Skin of body (tissue), 2 donors: Measurements from ENCODE around the gene CDKAL1. TPM values are rescaled to one million over a fixed set of nuclear protein-coding genes. Genes with fewer than 3 reads are reported as not detected.

ENCODE experiments used
- DNase-seq: peaks from one replicate; lab custom pipeline; 2025; lab: John Stamatoyannopoulos, UW
- total RNA-seq: library from RNA; depleted of rRNA; stranded (reverse); fragments of >200 nt; gene quantifications from one replicate; pipeline ENCODE4 v1.2.3, GENCODE V29; 2014

The CDKAL1 gene
- total RNA-seq, 1 donor from 2014 or later: 38.4 TPM

DNA sequence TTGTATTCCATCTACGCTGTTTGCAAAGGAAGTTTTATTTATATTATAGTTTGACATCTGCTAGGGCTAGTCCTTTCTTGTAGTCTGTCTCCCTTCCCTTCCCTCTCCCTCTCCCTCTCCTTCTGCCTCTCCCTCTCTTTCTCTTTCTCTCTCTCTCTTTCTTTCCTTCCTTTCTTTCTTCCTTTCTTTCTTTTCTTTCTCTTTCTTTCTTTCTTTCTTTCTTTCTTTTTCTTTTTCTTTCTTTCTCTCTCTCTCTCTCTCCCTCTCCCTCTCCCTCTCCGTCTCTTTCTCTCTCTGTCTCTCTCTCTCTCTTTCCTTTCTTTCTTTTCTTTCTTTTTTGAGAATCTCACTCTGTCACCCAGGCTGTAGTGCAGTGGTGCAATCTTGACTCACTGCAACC is 137.8 kb downstream of the CDKAL1 start:
- DNase-seq: no peak

DNA sequence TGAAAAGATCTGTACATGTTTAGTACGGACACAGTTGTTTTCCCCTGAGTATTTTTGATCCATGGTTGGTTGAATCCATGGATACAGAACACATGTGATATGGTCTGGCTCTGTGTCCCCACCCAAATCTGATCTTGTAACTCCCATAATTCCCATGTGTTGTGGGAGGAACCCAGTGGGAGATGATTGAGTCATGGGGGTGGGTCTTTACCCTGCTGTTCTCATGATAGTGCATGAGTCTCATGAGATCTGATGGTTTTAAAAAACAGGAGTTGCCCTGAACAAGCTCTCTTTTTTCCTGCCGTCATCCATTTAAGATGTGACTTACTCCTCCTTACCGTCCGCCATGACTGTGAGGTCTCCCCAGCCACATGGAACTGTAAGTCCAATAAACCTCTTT is 139.2 kb downstream of the CDKAL1 start:
- DNase-seq: no peak

DNA sequence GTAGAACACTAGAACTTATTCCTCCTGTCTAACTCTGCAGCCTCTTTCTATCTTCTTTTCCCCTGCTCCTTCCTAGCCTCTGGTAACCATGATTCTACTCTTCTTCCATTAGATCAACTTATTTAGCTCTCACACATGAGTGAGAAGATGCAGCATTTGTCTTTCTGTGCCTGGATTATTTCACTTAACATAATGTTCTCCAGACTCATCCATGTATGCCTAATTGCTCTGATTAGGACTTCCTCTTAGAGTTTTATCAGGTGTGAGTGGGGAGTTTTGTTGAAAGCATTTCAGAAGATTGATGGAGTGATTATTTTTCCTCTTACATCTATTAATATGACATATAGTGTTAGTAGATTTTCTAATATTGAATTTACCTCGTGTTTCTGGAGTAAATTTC is 140.4 kb downstream of the CDKAL1 start:
- DNase-seq: no peak

DNA sequence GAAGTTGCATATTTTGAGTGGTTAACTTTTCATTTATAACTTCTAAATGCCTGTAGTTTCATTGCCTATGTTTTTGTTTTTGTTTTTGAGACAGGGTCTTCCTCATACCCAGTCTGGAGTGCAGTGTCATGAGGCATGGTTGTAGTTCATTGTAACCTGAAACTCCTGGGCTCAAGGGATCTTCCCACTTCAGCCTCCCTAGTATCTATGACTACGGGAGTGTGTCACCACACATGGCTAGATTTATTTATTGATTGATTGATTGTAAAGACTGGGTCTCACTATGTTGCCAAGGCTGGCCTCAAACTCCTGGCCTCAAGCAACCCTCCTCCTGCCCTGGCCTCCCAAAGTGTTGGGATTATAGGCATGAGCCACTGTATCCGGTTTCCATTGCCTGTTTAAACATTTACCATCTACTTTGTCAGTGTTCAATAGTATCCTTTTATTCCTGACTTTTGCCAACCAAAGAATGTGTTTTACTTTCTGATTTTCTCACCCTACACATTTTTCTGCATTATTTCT is 144.6 kb downstream of the CDKAL1 start:
- DNase-seq: no peak

DNA sequence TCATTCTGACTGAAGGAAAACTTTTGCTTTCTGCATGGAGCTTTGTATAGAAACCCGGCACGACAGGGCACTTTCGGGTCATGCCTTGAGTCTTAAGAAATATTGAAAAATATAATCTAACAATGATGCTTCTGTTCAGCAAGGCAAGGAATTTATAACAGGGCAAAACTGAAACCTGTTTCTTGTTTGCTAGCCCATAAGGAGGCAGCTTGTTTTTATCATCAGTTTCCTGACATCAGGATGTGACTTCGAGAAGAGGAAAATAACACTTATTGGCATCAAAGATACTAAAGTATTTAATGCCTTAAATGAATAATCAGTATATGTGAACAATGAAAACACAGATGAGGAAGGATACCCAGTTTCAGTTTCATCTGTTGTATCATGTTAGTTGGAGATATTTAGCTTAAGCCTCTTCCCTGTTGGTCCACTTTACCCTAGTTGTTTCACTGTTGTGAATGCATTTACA is 146.5 kb downstream of the CDKAL1 start:
- no peak for DNase-seq

DNA sequence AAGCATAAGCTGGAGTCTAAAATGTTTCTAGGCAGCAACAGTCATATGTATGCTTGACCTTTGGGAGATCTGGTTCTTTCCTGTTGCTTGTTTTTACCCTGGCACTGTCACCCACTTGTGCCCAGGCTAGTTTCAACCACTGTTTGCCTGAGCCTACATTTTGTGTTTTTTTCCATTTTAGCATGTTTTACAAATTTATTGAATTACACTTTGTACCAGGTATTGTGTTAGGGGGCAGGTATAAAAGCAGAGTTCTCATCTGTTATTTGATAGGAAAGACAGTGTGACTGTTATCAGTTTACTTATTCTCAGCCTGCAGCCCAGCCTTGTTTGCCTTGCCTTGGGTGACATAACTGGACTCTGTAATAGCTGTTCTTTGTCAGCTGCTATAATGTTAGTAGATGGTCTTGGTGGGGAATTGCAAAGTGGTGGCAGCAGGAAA is 147.0 kb downstream of the CDKAL1 start:
- DNase-seq: no peak

DNA sequence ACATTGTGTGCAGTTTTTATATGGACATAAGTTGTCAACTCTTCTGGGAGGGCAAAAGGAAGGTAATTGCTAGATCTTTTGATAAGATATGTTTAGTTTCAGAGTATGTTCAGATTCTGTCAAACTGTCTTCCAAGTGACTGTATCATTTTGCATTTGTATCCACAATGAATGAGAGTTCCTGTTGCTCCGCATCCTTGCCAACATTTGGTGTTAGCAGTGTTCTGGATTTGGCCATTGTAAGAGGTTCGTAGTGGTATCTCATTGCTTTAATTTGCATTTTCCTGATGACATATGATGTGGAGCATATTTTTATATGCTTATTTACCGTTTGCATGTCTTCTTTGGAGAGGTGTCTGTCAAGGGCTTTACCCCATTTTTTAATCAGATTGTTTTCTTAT is 150.2 kb downstream of the CDKAL1 start:
- no peak for DNase-seq

DNA sequence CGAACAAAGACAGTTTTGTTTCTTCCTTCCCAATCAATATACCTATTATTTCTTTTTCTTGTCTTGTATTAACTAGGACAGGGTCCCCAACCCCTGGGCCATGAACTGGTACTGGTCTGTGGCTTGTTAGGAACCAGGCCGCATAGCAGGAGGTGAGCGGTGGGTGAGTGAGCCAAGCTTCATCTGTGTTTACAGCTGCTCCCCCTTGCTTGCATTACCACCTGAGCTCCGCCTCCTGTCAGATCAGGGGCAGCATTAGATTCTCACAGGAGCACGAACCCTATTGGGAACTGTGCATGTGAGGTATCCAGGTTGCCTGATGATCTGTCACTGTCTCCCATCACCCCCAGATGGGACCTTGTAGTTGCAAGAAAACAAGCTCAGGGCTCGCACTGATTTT is 151.9 kb downstream of the CDKAL1 start:
- no peak for DNase-seq

DNA sequence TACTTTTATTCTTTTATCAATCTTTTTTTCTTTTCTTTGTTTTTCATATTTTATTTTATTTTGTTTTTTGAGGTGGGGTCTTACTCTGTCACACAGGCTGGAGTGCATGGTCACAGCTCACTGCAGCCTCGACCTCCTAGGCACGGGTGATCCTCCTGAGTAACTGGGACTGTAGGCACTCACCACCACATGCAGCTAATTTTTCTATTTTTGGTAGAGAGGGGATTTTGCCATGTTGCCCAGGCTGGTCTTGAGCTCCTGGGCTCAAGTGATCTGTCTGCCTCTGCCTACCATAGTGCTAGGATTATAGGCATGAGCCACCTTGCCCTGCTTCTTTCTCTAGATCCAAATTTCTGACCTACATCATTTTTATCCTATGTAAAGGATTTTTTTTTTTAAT is 153.2 kb downstream of the CDKAL1 start:
- no peak for DNase-seq

DNA sequence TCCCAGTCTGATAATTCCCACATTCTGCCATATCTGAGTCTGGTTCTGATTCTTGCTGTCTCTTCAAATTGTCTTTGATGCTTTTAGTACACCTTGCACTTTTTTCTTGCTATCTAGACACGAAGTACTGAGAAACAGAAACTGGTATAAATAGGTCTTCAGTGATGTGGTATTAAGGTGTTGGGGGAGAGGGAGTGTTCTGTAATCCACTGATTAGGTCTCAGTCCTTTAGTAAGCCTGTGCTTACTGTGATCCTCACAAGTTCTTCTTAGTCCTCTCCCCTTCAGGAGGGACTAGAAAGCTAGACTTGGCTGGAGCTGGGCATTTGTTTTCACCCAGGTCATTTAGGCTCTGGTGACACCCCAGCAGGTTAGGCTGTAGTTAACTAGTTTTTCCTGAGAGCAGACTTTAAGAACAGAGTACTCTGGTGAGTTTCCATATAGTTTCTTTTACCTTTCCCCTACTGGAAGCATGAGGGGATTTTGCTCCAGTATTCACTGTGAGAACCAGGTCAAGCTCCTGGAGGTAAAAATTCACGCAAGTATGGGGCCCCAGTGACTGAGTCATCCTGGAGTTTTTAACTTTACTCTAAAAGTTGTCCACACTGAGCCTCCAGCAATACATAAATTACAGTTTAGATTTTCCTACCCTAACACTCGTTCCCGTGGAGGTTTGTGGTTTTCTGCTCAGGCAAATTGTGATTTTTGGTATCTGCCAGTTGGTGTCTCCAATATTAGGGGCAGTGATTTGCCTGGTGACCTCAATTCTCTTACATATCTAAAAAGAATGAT is 154.6 kb downstream of the CDKAL1 start:
- DNase-seq: no peak

DNA sequence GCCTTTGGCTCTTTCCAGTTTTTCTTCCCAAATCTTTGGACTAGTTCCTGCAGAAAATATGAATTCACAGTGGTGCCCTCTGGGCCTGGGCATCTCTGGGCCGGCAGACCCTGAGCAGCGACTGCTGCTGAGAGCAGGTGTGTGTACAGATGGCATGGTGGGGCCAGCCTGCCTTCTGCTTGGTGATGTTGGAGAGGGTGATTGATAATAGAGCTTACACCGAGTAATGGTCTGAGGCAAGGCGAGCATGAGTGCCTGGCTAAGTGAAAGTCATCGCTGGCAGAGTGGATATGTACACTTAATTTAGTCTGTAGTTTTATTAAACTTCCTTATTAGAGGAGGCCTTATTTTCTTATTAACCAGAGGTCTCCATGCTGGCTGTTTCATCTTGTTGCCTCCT is 156.9 kb downstream of the CDKAL1 start:
- DNase-seq: no peak

DNA sequence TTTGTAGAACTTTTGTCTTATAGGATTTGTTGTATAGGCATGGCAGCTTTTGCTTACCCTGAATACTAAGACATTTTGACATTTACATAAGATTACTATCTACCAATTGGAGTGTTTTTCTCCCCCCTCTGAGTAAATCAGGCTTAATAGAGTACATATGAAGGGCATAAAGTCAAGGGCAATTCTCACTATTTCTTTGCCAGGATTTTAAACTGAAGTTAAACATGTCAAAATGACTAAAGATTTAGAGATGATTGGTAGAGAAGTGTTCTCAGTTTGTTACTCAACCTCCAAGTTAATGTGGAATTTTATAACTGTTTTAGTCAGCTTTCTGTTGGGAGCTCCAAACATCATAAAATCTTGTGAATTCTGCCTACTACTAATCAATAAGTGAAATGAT is 157.8 kb downstream of the CDKAL1 start:
- no peak for DNase-seq

DNA sequence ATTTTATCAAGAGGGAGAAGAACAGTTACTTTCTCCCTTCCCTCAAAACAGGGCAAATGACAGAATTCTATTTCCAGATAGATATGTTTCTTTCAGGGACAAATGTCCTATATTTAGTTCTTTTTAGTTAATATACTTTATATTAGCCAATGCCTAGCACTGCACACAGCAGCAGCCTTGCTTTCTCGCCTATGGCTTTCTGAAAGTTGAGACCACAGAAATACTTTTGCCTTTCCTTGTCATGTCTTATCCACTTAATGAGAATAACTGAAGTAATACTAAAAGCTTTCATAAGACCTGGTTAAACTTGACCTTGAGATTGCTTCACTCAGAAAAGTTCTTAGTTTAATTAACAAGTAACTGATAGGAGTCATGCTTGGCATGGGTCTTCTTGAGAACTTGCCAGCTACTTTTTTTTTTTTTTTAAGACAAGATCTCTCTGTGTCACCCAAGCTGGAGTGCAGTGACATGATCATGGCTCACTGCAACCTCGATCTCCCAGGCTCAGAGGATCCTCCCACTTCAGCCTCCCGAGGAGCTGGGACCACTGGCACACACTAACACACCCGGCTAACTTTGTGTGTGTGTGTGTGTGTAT is 159.3 kb downstream of the CDKAL1 start:
- DNase-seq: no peak

DNA sequence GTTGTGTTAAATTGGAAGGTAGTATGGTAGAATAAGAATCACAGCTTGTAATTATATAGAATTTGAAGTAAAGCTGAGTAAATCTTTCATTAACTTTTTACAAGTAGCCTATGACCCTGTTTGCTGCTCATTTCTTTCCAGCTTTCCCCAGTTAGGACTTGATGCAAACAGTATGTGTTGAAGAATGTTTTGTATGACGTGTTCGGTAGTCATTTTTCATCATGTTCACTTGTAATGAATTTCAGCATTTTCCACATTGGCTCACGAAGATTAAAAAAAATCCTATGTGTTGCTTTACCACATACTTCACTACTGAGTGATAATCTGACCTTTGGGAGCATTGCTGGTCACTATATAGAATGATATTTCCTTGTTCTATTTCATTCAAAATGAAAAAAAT is 162.4 kb downstream of the CDKAL1 start:
- peak; percentile 23 for DNase-seq

DNA sequence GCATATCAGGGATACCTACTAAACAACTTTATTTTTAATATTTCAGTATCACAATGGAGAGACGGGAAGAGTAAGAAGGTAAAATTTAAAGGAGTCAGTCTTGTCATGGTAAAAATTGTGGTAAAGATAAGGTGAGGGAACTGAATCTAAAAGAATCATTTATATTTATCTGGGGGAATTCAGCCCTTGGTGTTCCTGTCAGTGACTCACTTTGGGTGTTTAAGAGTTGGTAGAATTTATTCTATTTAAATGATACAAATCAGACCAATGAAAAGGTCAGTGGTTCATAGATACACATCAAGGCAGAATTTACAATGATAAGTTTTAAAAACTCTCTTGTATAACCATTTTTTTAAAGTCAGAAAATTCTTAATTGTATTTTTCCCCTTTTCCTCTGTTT is 164.4 kb downstream of the CDKAL1 start:
- no peak for DNase-seq

DNA sequence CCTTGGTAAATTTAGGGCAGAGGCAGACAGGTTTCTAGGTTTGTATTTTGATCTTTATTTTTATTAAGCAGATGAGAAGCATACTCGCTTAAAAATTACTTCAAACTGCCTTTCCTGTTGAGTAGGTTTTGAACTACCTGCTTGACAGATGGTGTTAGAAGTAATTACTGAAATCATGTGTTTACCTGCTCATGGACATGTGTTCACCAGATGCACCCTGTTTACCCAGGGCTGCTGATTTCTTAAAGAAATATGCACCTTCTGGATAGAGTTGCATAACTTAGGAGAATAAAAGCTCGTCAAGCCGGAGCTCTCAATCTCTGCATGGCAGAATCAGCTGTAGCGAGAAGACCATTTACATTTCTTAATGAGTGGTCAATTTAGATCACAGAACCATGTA is 165.1 kb downstream of the CDKAL1 start:
- peak; percentile 23 for DNase-seq

DNA sequence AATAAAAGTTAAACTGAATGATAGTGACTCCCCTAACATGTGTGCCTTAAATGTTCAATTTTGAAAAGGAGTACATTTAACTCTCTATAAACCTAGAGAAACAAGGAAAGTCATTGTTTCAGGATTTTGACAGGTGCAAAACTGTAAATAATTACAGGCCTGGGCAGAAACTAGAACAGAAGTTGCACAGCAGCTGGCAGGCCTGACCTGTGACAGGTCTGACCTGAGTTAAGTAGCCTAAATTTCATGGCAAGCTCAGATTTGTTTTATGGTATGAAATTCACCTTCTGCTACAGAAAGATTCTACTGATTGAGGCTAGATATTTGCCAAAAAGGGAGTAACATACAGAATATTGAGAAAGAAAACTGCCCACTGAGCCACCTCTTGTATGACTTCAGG is 166.1 kb downstream of the CDKAL1 start:
- DNase-seq: no peak

DNA sequence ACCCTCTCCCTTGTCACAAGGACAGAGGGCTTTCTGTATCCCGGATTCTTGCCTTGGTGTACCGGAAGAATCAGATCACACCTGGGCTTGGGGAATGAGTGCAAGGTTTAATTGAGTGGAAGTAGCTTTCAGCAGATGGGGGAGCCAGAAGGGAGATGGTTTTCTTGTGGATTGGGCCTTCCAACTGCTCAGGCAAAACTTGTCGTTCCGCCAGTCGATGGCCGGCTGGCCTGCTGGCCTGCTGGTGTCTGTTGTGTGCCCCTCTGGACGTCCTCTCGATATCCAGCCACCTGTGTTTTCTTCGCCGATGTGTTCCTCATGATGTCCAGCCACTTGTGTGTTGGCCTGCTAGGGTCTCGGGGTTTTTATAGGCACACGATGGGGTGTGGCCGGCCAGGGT is 168.1 kb downstream of the CDKAL1 start:
- DNase-seq: no peak

DNA sequence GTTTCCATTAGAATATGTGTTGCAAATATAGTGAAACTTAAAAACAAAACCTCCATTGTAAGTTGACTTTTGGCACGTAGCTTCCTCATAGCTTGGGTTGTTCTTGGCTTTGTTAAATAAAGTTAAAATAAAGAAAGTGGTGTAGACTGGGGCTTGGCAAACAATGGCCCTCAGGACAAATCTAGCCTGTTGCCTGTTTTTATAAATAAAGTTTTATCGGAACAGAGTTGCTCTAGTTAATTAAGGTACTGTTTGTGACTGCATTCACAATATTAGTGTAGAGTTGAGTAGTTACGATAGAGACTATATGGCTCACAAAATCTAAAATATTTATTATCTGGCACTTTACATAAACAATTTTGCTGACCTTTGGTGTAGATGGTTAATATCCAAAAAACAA is 168.8 kb downstream of the CDKAL1 start:
- no peak for DNase-seq

DNA sequence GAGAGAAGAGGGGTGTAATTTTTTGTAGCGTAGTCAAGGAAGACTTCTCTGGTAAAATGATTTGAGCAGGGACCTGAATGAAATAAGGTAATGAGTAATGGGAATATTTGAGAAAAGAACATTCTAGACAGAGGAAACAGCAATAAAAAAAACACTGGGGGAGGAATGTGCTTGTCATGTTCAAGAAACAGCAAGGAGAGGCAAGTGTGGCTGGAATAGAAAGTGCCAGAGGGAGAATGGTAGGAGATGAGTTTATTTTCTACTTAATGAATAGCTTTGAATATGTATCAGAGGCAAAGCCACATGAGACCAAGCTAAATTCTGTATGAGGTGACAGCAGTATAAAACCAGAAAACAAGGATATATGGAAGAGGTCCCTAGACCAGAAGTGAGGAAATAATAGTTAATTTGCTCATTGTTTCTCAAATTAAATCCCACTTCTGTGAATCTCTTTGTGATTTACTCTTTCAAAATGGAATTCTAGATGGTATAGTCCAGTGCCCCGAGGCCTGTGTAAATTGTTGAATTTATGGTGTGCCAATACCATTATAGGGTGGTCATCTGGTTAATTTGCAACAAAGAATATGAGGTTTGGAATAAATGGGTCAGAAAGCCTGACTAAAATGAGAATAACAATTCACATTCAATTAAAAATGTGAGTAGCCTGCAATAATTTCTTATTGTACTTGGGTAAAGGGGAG is 170.2 kb downstream of the CDKAL1 start:
- DNase-seq: no peak

DNA sequence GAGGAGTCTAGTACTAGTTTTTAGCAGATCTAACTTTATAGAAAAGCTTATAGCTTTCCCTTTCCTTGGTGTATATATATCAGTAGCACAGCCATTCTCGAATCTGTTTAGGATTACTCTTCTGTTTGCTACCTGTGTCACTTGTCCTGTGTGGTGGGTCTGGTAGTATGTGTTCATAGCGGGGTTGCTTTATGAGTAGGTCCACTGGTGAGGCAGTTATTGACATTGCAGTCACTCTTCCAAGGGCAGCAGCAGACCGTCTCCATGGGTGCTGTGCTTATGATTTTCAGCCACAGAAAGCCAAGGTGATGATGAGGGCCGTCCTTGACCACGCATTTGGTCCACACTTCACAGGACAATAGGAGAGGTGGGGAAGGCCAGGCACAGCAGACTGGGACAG is 171.5 kb downstream of the CDKAL1 start:
- no peak for DNase-seq

DNA sequence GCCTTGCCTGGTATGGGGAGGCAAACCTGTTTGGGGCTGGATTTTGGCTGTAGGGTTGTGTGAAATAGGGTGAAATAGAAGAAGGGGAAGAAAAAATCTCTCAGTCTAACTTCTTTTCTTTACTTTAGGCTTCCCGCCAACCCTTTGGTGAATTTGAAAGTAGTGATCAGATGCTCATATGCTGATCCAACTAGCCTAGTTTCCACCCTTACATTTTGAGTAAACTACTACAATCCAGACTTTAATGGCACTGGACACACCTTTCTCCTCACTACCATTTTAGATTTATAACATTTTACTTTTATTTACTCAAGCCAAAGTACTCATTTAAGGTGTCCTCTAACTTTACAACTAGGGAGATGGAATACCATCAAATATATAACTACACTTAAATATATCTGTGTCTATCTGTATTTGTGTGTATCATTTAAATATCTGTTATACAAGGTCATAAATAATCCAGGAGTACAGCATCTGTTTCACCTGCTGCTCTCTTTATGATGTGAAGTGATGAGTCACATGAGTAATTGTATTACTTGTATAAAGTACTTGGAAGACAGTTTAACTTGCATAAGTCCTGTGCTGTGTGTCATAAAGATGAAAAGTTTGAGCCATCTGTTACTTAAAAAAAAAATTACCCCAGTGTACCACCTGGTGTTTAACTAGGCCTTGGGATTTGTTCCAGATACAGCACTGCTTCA is 172.1 kb downstream of the CDKAL1 start:
- no peak for DNase-seq
